Tracheal epithelial cell (primary cell): Measurements from ENCODE around the gene PDK1. TPM values are rescaled to one million over a fixed set of nuclear protein-coding genes. Genes with fewer than 3 reads are reported as not detected.

Experiments used
- total RNA-seq: library from RNA; depleted of rRNA; stranded (reverse); fragments of >200 nt; gene quantifications from 2 replicates; pipeline ENCODE4 v1.2.1, GENCODE V29; 2014

The PDK1 gene
- total RNA-seq: 32.4 and 37.4 TPM in 2 replicates

DNA sequence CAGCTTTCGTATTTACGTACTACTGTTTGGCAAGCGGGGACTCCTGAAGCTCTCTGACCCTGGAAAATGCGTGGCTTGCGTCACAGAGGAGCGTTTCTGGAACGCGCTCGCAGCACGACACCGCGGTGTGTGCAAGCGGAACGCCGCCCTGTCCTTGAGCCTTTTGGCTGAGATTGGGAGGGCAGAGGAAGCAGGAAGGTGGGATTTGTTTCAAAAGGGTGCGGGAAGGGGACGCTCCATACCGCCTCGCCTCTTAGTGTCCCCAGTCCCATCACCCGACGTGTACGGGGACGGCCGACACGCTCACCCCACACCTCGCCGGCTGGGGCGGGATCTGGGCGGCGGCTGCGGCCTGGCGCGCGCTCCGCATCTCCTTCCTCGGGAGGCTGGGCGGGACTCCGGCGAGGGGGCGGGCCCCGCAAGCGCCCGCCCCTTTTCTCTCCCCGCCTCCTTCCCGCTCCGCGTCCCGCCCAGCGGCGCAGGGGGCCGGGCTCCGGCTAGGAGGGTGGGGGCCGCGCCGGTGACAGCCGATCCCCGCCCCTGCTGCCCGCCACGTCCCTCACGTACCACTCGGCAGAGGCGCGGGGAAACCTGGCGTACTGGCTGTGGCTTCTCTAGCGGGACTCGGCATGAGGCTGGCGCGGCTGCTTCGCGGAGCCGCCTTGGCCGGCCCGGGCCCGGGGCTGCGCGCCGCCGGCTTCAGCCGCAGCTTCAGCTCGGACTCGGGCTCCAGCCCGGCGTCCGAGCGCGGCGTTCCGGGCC is at the start of gene PDK1:
Gene PDK1 (plus strand): TSS at position 569 of the 762 bp plus-strand sequence. CDS start 61 bp downstream, at position 630.

Other genes starting within 250 kb of the PDK1 start
- gene ITGA6, start 128.5 kb upstream of the PDK1 start, total RNA-seq: 170 and 471 TPM in 2 replicates
- gene RAPGEF4, start 179.8 kb downstream of the PDK1 start, total RNA-seq: 0.64 and 1.4 TPM in 2 replicates